GM23338 (cell line): ENCODE results near the gene NDUFS5. TPM values are rescaled to one million over a fixed set of nuclear protein-coding genes. Genes with fewer than 3 reads are reported as not detected.

Experiments used
- ATAC-seq: fragments of 200-7000 bp; cut with Tn5 transposase; 3 replicates; pipeline ENCODE4 v1.9.1; 2020
- DNase-seq: peaks from one replicate; pipeline ENCODE4 v3.0.0-alpha.2; 2015; ENCODE audit warnings: low spot score
- H2AFZ ChIP-seq: fragments of 200-600 bp; sonication (generic); 2 replicates; pipeline ENCODE4 v1.8.0; 2016; ENCODE audit warnings: antibody characterized with exemption, mild to moderate bottlenecking, moderate library complexity
- H3F3A ChIP-seq: fragments of 200-600 bp; sonication (generic); replicated peaks from 2 replicates; pipeline ENCODE4 v1.8.0; 2017; ENCODE audit warnings: antibody characterized with exemption, mixed run types, low read depth
- H3K27ac ChIP-seq: fragments of 200-600 bp; sonication (generic); 2 replicates; pipeline ENCODE4 v1.6.1; 2016; ENCODE audit warnings: low read depth
- H3K27me3 ChIP-seq: fragments of 200-600 bp; sonication (generic); 2 replicates; pipeline ENCODE4 v1.8.0; 2016; ENCODE audit warnings: mild to moderate bottlenecking, mixed run types, moderate library complexity; ENCODE audit not compliant: insufficient read depth
- H3K36me3 ChIP-seq: fragments of 200-600 bp; sonication (generic); 2 replicates; pipeline ENCODE4 v1.8.0; 2016; ENCODE audit warnings: mild to moderate bottlenecking; ENCODE audit not compliant: insufficient read depth
- H3K4me1 ChIP-seq: fragments of 200-600 bp; sonication (generic); 2 replicates; pipeline ENCODE4 v1.8.0; 2016; ENCODE audit warnings: mild to moderate bottlenecking, moderate library complexity; ENCODE audit not compliant: insufficient read depth
- H3K4me2 ChIP-seq: fragments of 200-600 bp; sonication (generic); 2 replicates; pipeline ENCODE4 v1.7.1; 2017; ENCODE audit warnings: mixed run types
- H3K4me3 ChIP-seq: fragments of 200-600 bp; sonication (generic); 2 replicates; pipeline ENCODE4 v1.6.1; 2016; ENCODE audit warnings: mixed run types
- H3K79me2 ChIP-seq: fragments of 200-600 bp; sonication (generic); replicated peaks from 2 replicates; pipeline ENCODE4 v1.8.0; 2017; ENCODE audit warnings: mild to moderate bottlenecking; ENCODE audit not compliant: insufficient read depth
- H3K9me2 ChIP-seq: fragments of 200-600 bp; sonication (generic); 2 replicates; pipeline ENCODE4 v1.8.0; 2017; ENCODE audit not compliant: insufficient read depth
- H4K20me1 ChIP-seq: fragments of 200-600 bp; sonication (generic); replicated peaks from 2 replicates; pipeline ENCODE4 v1.8.0; 2017; ENCODE audit warnings: mild to moderate bottlenecking; ENCODE audit not compliant: insufficient read depth
- H3K27ac Mint-ChIP-seq: 2 replicates; pipeline ENCODE4 v1.8.0; 2020; ENCODE audit warnings: inconsistent platforms, mild to moderate bottlenecking, moderate library complexity, mixed read lengths
- H3K27me3 Mint-ChIP-seq: 3 replicates; pipeline ENCODE4 v1.8.0; 2022; ENCODE audit warnings: low read depth, mild to moderate bottlenecking, moderate library complexity, mixed read lengths, inconsistent platforms; ENCODE audit not compliant: insufficient read depth, poor library complexity
- H3K36me3 Mint-ChIP-seq: 3 replicates; pipeline ENCODE4 v1.8.0; 2021; ENCODE audit warnings: low read depth, mild to moderate bottlenecking, inconsistent platforms, moderate library complexity, mixed read lengths
- H3K4me1 Mint-ChIP-seq: 3 replicates; pipeline ENCODE4 v1.8.0; 2020; ENCODE audit warnings: mild to moderate bottlenecking, inconsistent platforms, mixed read lengths
- H3K4me3 Mint-ChIP-seq: 3 replicates; pipeline ENCODE4 v1.8.0; 2021; ENCODE audit warnings: moderate library complexity, mild to moderate bottlenecking, inconsistent platforms, mixed read lengths
- H3K9me3 Mint-ChIP-seq: 3 replicates; pipeline ENCODE4 v1.8.0; 2020; ENCODE audit warnings: moderate library complexity, mild to moderate bottlenecking, inconsistent platforms, mixed read lengths
- CREB1 ChIP-seq: fragments of 250-450 bp; sonication (Bioruptor Pico); IDR thresholded peaks from 2 replicates; pipeline ENCODE4 v1.5.0; 2020; ENCODE audit warnings: low read depth, mild to moderate bottlenecking, moderate library complexity
- EZH2 ChIP-seq: fragments of 200-600 bp; sonication (generic); IDR thresholded peaks from one replicate; pipeline ENCODE4 v1.8.0; 2017; ENCODE audit warnings: antibody characterized with exemption, mild to moderate bottlenecking, low read depth; ENCODE audit not compliant: unreplicated experiment
- EZH2phosphoT487 ChIP-seq: fragments of 200-600 bp; sonication (generic); IDR thresholded peaks from one replicate; pipeline ENCODE4 v1.8.1; 2018; ENCODE audit warnings: antibody characterized with exemption; ENCODE audit not compliant: unreplicated experiment
- JUNB ChIP-seq: IDR thresholded peaks from one replicate; pipeline ENCODE4 v1.6.1; 2016; ENCODE audit warnings: antibody characterized with exemption; ENCODE audit not compliant: unreplicated experiment
- POLR2AphosphoS5 ChIP-seq: IDR thresholded peaks from 2 replicates; pipeline ENCODE4 v1.6.1; 2016; ENCODE audit warnings: antibody characterized with exemption, low read depth
- STAT1 ChIP-seq: IDR thresholded peaks from one replicate; pipeline ENCODE4 v1.6.1; 2016; ENCODE audit warnings: antibody characterized with exemption; ENCODE audit not compliant: unreplicated experiment
- ZNF114 ChIP-seq: fragments of 250-450 bp; sonication (Bioruptor Pico); IDR thresholded peaks from 2 replicates; pipeline ENCODE4 v1.5.0; 2020; ENCODE audit warnings: mild to moderate bottlenecking, moderate library complexity
- ZNF331 ChIP-seq: fragments of 250-450 bp; sonication (Bioruptor Pico); IDR thresholded peaks from 2 replicates; pipeline ENCODE4 v1.5.0; 2020; ENCODE audit warnings: low read depth, mild to moderate bottlenecking, moderate library complexity
- polyA plus RNA-seq: library from polyadenylated mRNA; unstranded; fragments of >200 nt; fragmentation: Nextera tagmentation; extraction: Ambion mirVana; gene quantifications from 2 replicates; pipeline ENCODE4 v1.2.1, GENCODE V29; 2016
- total RNA-seq: library from RNA; depleted of rRNA; stranded (reverse); fragments of >200 nt; shearing (Covaris generic); gene quantifications from 2 replicates; pipeline ENCODE4 v1.2.3, GENCODE V29; 2014
- TF ChIP-seq, protein P1 (sequence below): IDR thresholded peaks from one replicate; pipeline ENCODE4 v1.6.1; 2018; ENCODE audit warnings: antibody characterized with exemption; ENCODE audit not compliant: unreplicated experiment
- TF ChIP-seq, protein P2 (sequence below): IDR thresholded peaks from 2 replicates; pipeline ENCODE4 v1.6.1; 2016; ENCODE audit warnings: antibody characterized with exemption
- TF ChIP-seq, protein P3 (sequence below), 2 experiments: fragments of 200-600 bp in 1 of 2; sonication (generic) in 1 of 2; conservative IDR thresholded peaks; 2 replicates each; pipeline versions ENCODE4 v1.5.1 to v1.6.1; 2016 to 2017; ENCODE audit warnings: antibody characterized with exemption in 2 of 2, low read depth in 2 of 2, mild to moderate bottlenecking in 2 of 2, moderate library complexity in 1 of 2

The NDUFS5 gene
- total and polyA plus RNA-seq, 2 experiments from 2014 or later = 532 to 2,534 TPM

GRCh38 chr1:39063775-39064174 is 37.6 kb downstream of the NDUFS5 start:
- ATAC-seq = no peak
- H3K4me3 Mint-ChIP-seq = no peak overlapping the region
- no peaks in the 10 kb centered on the region; the same call in 2 of the 3 replicates for H3K9me3 Mint-ChIP-seq
- Histone ChIP-seq H3K9me2 (no peaks in the 10 kb centered on the region), H3F3A (0 out of 2 replicates have a peak, but pooled peaks cover 6% of the 10 kb centered on the region), H4K20me1 (no peaks in the 10 kb centered on the region), H2AFZ (no peak overlapping the region), H3K27ac (no peak overlapping the region), H3K27me3 (no peaks in the 10 kb centered on the region), H3K79me2 (no peaks in the 10 kb centered on the region), H3K4me3 (no peak overlapping the region), H3K4me1 (no peaks in the 10 kb centered on the region), H3K4me2 (no peak overlapping the region), H3K36me3 (no peaks in the 10 kb centered on the region)
- peaks cover 2% of the 10 kb centered on the region; the same call in 2 of the 3 replicates for H3K4me1 Mint-ChIP-seq
- peaks cover 5% of the 10 kb centered on the region for H3K27me3 Mint-ChIP-seq
- H3K36me3 Mint-ChIP-seq = no peaks in the 10 kb centered on the region
- no peak overlapping the region for H3K27ac Mint-ChIP-seq
- no peak for DNase-seq
- TF ChIP-seq EZH2 = no peak
- no peak for TF ChIP-seq ZNF331 (CRISPR knock-in tag)
- no peak for TF ChIP-seq JUNB
- TF ChIP-seq, protein P1, sequence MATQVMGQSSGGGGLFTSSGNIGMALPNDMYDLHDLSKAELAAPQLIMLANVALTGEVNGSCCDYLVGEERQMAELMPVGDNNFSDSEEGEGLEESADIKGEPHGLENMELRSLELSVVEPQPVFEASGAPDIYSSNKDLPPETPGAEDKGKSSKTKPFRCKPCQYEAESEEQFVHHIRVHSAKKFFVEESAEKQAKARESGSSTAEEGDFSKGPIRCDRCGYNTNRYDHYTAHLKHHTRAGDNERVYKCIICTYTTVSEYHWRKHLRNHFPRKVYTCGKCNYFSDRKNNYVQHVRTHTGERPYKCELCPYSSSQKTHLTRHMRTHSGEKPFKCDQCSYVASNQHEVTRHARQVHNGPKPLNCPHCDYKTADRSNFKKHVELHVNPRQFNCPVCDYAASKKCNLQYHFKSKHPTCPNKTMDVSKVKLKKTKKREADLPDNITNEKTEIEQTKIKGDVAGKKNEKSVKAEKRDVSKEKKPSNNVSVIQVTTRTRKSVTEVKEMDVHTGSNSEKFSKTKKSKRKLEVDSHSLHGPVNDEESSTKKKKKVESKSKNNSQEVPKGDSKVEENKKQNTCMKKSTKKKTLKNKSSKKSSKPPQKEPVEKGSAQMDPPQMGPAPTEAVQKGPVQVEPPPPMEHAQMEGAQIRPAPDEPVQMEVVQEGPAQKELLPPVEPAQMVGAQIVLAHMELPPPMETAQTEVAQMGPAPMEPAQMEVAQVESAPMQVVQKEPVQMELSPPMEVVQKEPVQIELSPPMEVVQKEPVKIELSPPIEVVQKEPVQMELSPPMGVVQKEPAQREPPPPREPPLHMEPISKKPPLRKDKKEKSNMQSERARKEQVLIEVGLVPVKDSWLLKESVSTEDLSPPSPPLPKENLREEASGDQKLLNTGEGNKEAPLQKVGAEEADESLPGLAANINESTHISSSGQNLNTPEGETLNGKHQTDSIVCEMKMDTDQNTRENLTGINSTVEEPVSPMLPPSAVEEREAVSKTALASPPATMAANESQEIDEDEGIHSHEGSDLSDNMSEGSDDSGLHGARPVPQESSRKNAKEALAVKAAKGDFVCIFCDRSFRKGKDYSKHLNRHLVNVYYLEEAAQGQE = no peak
- no peak for TF ChIP-seq EZH2phosphoT487
- TF ChIP-seq, protein P2, sequence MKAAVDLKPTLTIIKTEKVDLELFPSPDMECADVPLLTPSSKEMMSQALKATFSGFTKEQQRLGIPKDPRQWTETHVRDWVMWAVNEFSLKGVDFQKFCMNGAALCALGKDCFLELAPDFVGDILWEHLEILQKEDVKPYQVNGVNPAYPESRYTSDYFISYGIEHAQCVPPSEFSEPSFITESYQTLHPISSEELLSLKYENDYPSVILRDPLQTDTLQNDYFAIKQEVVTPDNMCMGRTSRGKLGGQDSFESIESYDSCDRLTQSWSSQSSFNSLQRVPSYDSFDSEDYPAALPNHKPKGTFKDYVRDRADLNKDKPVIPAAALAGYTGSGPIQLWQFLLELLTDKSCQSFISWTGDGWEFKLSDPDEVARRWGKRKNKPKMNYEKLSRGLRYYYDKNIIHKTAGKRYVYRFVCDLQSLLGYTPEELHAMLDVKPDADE = no peak
- TF ChIP-seq STAT1 = no peak

GRCh38 chr1:39065542-39065941 is 39.4 kb downstream of the NDUFS5 start:
- H3K4me1 Mint-ChIP-seq = peaks cover 2% of the 10 kb centered on the region; the same call in 2 of the 3 replicates
- no peak overlapping the region for H3K4me3 ChIP-seq
- H3F3A ChIP-seq = 0 out of 2 replicates have a peak, but pooled peaks cover 6% of the 10 kb centered on the region
- no peaks in the 10 kb centered on the region for H3K36me3 ChIP-seq
- H3K4me3 Mint-ChIP-seq = no peak overlapping the region
- H3K27me3 ChIP-seq = no peaks in the 10 kb centered on the region
- H3K9me3 Mint-ChIP-seq = no peaks in the 10 kb centered on the region; the same call in 2 of the 3 replicates
- no peak for DNase-seq
- H3K36me3 Mint-ChIP-seq = no peaks in the 10 kb centered on the region
- H2AFZ ChIP-seq = no peak overlapping the region
- H3K27ac Mint-ChIP-seq = no peak overlapping the region
- H3K4me1 ChIP-seq = no peaks in the 10 kb centered on the region
- no peaks in the 10 kb centered on the region for H4K20me1 ChIP-seq
- H3K9me2 ChIP-seq = no peaks in the 10 kb centered on the region
- no peak for ATAC-seq
- no peak overlapping the region for H3K4me2 ChIP-seq
- peaks cover 5% of the 10 kb centered on the region for H3K27me3 Mint-ChIP-seq
- H3K79me2 ChIP-seq = no peaks in the 10 kb centered on the region
- no peak overlapping the region for H3K27ac ChIP-seq
- no peak for TF ChIP-seq POLR2AphosphoS5
- no peak for TF ChIP-seq STAT1
- no peak for TF ChIP-seq ZNF114 (CRISPR knock-in tag)
- no peak for TF ChIP-seq CREB1
- TF ChIP-seq, protein P3, sequence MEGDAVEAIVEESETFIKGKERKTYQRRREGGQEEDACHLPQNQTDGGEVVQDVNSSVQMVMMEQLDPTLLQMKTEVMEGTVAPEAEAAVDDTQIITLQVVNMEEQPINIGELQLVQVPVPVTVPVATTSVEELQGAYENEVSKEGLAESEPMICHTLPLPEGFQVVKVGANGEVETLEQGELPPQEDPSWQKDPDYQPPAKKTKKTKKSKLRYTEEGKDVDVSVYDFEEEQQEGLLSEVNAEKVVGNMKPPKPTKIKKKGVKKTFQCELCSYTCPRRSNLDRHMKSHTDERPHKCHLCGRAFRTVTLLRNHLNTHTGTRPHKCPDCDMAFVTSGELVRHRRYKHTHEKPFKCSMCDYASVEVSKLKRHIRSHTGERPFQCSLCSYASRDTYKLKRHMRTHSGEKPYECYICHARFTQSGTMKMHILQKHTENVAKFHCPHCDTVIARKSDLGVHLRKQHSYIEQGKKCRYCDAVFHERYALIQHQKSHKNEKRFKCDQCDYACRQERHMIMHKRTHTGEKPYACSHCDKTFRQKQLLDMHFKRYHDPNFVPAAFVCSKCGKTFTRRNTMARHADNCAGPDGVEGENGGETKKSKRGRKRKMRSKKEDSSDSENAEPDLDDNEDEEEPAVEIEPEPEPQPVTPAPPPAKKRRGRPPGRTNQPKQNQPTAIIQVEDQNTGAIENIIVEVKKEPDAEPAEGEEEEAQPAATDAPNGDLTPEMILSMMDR (conservative IDR thresholded peaks at IDR 0.05; ENCODE audit: low read depth in 2 of 2) = no peak
- TF ChIP-seq JUNB = no peak
- no peak for TF ChIP-seq ZNF331 (CRISPR knock-in tag)
